ENCODE data around the gene DRD2.

The DRD2 gene

GRCh38 chr11:113481672-113482071 is 6.5 kb upstream of the DRD2 start:
- no peak for DNase-seq

- DNase-seq = no peak
Measured at GRCh38 chr11:113481226-113481625, 6.0 kb upstream of the DRD2 start.

GRCh38 chr11:113477321-113477720 is 2.1 kb upstream of the DRD2 start:
- DNase-seq = peak; percentile 61

- DNase-seq = no peak
Measured at GRCh38 chr11:113476553-113476952, 1.4 kb upstream of the DRD2 start.

- DNase-seq = no peak
Measured at GRCh38 chr11:113474362-113475159, 637 bp downstream of the DRD2 start.

DNA sequence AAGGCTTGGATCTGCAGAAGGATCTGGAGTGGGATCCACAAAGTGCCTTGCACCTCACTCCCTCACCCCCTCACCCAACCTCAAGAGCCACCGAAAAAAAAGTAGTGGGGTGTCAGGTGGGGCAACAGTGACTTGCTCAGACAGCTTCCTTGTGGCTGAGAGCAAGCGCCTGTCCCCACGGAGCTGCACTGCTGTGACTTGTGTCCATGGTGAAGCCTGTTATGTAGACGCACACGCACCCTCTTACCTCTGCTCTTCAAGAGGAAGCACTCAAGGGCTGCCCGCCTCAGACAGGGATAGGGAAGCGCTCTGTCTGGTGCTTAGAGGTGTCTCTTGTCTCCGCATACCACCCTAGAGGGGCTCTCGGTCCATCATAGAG is 1.2 kb downstream of the DRD2 start:
- DNase-seq = no peak

DNA sequence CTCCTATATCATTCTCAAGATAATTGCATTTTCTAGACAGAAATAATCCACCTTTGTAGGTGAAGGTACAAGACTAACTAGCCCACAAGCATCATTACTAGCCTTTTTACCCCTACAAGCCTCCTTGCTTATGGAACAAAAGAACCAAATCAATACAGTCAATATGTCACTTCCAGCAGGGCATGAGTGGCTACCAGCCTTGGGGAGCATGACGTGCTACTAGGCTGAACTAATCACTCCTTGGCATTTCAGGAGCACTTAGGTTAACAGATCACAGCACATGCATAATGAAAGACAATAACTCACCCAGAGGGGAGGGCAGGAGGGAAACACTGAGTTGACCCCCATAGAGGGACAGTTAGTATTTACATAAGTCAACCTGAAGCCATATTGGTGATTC is 2.7 kb downstream of the DRD2 start:
- DNase-seq = no peak

DNA sequence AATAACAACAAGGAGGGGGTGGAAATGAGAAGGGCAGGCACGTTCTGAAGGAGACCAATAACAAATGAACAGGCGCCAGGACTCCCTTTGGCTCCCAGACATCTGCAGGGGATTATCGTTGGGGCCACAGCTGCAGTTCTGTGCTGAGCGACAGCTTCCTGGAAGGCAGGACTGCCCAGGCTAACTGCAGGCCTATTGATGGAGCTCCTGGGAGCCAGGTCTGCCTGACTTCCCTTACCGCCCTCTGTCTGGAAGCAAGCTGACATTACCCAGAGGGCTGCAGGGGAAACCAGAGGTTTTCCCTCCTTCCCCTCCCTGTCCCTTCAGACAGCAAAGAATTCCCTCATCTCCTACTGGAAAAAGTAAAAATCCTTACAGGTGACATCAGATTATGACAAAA is 5.0 kb downstream of the DRD2 start:
- DNase-seq = no peak

DNA sequence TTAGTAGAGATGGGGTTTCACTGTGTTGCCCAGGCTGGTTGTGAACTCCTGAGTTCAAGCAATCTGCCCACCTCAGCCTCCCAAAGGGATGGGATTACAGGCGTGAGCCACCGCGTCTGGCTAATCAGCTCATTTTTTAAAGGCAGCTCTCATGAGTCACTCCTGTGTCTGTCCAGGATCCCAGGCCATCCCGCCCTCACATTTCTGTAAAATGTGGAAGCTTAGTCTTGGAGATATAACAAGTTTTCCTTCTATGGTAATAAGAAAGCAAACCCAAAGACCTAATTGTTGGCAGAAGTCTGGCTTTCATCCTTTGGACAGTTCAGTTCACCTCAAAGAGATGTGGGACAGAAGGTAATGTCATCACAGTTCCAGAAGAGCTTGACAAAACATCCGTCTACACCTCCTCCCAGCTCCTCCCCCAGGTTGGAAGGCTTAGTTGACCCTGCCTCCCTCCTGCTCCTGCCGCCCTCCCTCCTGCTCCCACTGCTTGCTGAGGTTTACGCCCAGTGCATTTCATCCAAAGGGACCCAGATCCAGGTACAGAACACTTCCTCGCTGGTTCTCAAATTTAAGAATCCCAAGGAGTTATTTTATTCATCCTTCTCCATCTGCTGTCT is 6.4 kb downstream of the DRD2 start:
- no peak for DNase-seq

- DNase-seq = no peak
Measured at GRCh38 chr11:113467545-113467944, 7.7 kb downstream of the DRD2 start.

GRCh38 chr11:113465786-113466185 is 9.4 kb downstream of the DRD2 start:
- DNase-seq = no peak

- no peak for DNase-seq
Measured at GRCh38 chr11:113464416-113464815, 10.8 kb downstream of the DRD2 start.

DNA sequence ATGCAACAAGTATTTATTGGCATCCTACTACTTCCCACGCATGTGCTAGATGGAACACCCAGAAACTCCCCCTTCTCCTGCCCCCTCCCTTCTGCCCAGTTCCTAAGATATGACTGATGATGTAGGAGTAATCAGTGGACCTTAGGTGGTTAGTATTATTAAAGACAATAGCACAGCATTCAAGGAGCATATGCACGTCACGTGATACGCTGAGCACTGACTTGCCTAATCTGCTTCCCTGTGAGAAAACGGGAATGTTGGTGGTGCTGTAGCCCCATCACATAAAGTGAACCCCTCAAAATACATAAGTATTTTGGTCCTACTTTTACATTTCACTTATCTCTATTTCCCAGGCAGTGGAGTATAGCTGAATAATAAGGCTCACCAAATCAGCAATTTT is 12.4 kb downstream of the DRD2 start:
- DNase-seq = no peak

DNA sequence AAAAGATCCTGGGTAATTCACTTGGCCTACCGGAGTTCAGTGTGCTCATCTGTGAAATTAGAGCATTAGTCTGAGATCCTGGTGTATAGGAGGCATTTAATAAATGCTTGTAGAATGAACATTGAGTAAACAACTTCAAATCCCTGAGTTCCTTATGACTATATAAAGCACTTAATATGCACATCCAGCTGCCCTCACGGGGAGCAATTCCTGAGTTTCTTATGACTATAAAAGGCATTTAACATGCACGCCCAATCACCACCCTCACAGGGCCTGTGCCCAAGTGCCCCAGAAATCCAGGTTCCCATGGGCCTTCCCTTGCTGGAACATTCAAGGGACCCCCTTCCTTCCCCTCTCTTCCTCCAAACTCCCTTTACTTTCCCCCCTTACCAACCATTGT is 13.6 kb downstream of the DRD2 start:
- DNase-seq = no peak

DNA sequence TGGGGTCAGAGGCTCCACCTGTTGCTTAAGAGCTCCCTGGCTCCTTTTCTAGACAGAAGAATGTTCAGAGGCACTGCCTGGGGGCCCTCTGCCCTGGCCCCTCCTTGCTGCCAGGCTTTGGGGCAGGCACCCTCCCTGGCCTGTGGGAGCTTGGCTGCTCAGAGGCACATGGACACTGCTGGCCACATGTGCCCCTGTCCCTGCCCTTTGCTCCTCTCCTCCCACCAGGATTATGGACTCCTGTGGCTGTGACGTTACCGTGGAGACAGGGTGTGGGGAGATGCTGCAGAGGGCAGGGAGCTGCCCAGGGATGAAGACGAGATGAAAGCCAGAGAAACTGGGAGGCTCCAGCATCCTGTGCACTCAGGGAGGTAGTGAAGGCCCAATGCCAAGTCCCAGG is 14.7 kb downstream of the DRD2 start:
- DNase-seq = no peak

DNA sequence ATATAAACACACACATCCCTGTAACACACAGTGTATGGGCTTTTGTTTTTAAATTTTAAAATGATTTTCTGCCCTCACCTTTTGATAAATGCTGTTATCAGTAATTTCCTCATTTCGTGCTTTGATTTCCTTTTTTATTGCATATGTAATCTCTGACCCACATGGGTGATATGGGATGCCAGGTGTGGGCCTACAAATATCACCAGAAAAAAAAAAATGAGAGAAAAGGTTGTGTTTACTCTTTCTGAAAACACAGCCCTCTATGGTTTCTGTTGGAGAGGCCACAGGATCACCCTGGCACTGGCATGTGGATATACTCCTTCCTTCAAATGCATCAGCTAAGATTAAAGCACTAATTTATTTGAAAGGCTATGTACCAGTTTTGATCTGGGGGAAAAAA is 17.0 kb downstream of the DRD2 start:
- DNase-seq = no peak

DNA sequence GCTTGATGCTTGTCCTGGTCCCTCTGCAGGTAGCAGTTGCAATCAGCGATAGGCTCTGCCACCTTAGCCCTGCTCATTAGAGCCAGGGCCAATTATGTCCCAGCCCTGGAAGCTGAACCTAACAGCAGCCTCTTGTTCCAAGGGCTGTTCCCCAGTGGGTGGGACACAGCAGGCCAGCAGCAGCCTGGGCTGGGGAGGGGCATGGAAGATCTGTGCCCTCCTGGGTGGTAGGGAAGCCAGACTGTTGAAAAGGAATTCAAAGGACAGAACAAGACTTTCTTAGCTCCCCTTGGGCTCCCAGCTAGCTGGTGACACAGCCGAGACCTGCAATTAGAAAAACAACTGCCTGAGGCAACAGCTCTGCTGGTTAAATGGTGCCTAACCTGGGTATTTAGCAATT is 17.4 kb downstream of the DRD2 start:
- DNase-seq = no peak

DNA sequence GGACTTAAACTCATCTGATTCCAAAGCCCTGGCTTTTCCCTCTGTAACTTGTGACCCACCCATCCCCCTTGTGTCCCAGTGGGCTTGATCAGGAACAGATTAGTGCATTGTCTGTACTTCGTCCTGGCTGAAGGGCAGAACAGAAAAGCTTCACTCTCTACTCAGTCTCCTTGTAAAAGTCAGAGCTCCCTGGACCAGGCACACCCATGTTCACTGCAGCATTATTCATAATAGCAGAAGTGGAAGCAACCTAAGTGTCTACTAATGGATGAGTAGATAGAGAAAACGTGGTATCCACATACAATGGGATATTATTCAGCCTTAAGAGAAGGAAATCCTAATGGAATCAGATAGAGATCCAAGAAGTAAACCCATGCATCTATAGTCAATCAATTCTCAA is 20.7 kb downstream of the DRD2 start:
- no peak for DNase-seq

- DNase-seq = no peak
Measured at GRCh38 chr11:113449743-113450142, 25.5 kb downstream of the DRD2 start.

GRCh38 chr11:113448316-113448677 is 26.9 kb downstream of the DRD2 start:
- no peak for DNase-seq

DNA sequence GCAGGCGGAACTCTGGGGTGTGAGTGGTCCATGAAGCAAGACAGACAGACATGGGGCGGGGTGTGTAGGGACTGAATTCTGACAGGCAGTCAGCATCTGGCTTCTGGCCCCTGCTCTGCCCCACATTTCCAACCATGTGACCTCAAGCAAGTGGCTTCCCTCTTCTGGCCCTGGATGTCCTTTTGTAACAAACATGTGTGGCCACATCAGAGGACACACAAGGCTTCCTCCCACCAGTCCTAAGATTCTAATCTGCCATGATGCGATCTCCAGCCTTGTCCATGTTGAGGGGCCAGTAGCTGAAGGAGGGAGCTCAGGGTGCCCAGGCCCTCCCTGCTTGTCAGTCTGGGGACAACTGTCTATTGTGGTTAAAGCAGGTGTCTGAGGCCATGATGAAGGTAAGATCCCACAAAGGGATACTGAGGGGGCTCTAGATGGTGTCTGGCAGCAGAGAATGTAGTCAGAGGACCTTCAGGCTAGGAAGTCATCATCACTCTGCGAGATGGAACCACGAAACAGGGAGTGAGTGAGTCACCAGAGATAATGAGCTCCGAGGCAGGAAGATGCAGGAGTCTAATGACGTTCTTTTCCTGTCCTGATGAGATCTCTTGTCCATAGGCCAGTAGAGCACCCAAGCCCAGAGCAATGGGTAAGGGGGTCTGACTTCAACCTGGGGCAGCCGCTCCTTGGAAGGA is 27.4 kb downstream of the DRD2 start:
- no peak for DNase-seq

DNA sequence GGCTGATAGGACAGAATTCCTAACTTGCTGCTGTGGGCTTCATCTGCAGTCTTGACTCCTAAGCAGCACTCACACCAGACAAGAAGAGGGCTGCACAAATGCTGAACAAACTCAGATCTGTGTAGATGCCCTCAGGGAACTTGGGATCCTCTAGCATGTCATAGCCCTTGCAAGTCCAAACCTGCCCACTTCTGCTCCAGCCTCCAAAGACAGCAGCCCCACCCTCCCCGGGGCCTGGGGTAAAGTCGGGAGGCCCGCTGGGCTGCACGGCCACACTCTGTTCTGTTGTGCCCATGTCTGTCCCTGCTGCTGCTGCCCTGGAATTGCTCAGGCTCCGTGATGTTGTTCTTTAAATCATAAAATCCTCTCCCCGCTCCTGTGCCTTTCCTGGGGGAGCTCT is 28.3 kb downstream of the DRD2 start:
- DNase-seq = no peak

- no peak for DNase-seq
Measured at GRCh38 chr11:113446112-113446511, 29.1 kb downstream of the DRD2 start.

GRCh38 chr11:113444502-113445123 is 30.6 kb downstream of the DRD2 start:
- DNase-seq = no peak
